A673 (cell line): ENCODE data around the gene SGSM1.

Experiments
- EZH2 ChIP-seq: fragments of 200-600 bp; sonication (generic); IDR thresholded peaks from 2 replicates; pipeline ENCODE4 v1.6.1; 2017; ENCODE audit warnings: borderline replicate concordance, low read depth, mild to moderate bottlenecking, mixed read lengths, antibody characterized with exemption, low read length; ENCODE audit not compliant: poor library complexity, severe bottlenecking
- TF ChIP-seq, protein P1 (sequence below): fragments of 300-800, 200-600 bp; sonication (generic); conservative IDR thresholded peaks from 2 replicates; pipeline ENCODE4 v1.5.1; 2017; ENCODE audit warnings: low read depth, mild to moderate bottlenecking, antibody characterized with exemption, low read length, moderate library complexity, mixed read lengths

DNA sequence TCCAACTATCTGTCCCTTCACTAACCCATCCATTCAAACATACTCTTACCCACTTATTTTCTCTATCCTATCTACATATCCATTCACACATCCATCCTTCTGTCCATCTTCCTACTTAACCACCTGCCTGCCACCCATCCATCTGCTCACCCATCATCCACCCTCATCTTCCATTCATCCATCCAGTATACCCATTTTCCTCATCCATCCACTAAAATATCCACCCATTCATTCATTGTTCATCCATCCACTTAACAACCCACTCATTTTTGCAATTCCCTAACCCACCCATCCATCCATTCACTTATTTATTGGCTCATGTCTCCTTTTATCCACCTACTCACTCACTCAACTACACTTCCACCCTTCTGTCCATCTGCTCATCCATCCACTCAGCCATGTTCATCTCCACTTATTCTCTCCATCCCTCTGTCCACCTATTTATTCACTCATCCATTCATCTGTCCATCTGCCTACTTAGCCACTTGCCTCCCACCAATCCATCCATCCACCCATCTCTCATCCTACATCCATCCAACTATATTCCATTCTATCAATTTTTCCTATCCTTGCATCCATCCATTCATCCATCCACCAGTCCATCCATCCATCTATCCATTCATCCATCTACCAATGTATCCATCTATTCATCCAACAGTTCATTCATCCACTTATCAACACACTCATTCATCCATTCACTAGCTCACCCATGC, 129.9 kb downstream of the SGSM1 start:
- TF ChIP-seq, protein P1, sequence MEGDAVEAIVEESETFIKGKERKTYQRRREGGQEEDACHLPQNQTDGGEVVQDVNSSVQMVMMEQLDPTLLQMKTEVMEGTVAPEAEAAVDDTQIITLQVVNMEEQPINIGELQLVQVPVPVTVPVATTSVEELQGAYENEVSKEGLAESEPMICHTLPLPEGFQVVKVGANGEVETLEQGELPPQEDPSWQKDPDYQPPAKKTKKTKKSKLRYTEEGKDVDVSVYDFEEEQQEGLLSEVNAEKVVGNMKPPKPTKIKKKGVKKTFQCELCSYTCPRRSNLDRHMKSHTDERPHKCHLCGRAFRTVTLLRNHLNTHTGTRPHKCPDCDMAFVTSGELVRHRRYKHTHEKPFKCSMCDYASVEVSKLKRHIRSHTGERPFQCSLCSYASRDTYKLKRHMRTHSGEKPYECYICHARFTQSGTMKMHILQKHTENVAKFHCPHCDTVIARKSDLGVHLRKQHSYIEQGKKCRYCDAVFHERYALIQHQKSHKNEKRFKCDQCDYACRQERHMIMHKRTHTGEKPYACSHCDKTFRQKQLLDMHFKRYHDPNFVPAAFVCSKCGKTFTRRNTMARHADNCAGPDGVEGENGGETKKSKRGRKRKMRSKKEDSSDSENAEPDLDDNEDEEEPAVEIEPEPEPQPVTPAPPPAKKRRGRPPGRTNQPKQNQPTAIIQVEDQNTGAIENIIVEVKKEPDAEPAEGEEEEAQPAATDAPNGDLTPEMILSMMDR: no peak
- TF ChIP-seq EZH2: no peak
